NOMO-1 treated with DMSO at 0.1 percent for 48 hours (cell line): Measurements from ENCODE around the gene SPTLC3.

Experiments used
- DNase-seq: peaks from one replicate; lab custom pipeline; 2025; ENCODE audit not compliant: unreplicated experiment; lab: John Stamatoyannopoulos, UW

Gene SPTLC3

DNA sequence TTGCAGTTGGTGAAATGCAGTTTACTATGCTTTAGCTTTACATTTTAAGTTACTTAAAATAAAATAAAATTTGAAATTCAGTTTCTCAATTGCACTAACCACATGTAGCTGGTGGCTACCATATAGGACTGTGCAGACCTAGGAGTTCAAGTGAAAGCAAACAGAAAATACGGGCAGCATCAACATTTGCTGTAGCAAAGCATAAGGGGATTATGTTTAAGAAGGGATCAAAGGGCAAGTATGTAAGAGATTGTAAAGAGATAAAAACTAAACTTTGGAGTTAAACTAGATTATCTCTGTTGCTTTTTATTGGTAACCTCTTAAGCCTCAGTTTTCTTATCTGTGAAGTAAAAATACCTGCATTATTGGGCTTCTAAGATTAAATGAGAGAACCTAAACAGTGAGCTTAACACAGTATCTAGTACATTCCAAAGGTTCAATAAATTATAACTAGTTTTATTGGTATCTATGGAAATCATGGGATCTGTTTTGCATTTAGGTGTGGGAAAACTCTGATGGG is 81.2 kb downstream of the SPTLC3 start:
- DNase-seq: no peak

DNA sequence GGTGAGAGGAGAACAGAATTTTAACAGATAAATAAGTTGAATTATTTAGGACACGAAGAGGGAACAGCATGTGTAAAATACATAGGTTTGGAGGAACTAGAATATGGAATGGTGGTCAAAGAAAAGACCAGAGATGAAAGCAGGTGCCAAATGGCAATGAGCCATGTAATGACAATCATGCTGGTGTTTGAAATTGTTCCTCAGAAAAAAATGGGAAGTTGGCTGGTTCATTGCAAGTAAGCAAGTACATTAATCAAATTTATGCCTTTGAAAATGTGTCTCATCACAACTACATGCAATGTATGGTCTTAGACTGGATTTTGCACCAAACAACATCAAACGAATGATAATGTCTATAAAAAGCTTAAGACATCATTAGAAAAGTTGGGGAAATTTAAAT is 83.3 kb downstream of the SPTLC3 start:
- peak; percentile 3 for DNase-seq

DNA sequence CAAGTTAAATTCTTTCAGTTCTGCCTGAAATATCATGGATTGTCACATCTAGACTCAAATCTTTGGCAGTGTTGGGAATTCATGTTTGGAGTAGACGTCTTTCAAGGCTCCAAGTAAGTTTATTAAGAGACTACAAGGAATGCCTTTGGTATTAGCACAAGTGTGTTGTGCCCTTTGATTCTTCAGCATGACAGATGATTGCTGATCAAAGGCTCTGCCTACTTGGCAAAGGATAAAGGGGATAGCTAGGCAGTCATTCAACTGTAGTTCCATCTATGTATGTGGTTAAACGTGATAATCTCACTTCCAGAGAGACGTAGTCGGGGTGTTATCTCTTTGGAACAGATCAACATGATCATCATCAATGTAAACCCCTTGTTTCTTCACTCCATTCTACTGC is 86.2 kb downstream of the SPTLC3 start:
- no peak for DNase-seq

DNA sequence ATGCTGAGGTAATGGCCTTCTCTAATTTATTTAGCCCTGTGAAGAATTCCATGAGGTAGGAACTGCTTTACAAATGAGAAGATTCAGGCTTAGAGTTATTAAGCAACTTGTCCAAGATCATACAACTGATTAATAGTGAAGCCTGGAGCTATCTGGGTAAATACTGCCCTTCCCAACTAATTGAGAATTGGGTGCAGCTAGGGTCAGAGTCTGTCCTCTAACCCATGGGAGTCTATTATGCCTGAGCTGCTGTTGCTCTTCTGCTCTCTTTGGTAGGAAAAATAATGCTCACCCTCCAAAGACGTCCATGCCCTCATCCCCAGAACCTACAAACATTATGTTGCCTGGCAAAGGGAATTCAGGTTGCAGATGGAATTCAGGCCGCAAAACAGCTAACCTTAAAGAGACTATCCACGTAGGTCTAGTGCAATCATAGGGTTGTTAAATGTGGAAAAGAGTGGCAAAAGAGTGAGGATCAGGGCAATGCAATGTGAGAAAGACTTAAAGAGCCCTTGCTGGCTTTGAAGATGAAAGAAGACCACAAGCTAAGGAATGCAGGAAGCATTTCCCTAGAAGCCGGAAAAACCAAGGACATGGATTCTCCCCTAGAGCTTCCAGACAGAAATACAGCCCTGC is 90.1 kb downstream of the SPTLC3 start:
- no peak for DNase-seq

DNA sequence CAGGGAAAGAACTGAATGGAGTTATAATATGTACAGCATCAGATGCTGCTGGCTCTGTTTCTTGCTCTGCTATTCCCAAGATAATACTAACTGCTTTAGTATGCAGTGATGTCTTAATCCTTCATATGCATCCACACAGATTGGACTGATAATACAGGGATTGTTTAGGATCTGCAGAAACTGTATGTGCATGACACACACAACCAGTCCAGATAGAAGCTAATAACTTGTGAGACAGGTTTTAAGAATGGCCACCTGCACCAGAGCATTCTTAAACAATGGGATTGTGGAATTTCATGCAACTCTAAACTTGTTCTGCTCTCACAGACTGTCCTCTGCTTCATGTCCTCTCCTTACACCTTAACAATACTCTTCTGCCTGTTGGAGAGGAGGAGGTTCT is 90.9 kb downstream of the SPTLC3 start:
- DNase-seq: no peak

DNA sequence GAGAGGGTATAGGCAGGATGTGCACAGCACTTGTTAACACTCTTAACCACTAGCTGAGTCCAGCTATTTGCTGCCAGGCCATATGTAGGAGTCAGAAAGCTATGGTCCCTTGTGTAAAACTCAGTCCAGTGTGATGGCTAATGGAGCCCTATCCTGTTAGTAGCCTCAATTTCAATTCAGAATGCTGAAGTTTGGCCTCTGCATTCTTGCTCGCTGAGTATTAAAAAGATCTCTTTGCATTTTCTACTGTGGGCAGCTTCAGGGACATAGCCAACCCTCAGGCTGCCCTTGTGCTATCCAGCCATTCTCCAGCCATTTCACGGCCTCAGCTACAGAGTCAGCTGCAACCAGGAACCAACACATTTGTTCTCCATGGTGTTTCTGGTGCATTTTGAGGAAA is 92.5 kb downstream of the SPTLC3 start:
- no peak for DNase-seq

DNA sequence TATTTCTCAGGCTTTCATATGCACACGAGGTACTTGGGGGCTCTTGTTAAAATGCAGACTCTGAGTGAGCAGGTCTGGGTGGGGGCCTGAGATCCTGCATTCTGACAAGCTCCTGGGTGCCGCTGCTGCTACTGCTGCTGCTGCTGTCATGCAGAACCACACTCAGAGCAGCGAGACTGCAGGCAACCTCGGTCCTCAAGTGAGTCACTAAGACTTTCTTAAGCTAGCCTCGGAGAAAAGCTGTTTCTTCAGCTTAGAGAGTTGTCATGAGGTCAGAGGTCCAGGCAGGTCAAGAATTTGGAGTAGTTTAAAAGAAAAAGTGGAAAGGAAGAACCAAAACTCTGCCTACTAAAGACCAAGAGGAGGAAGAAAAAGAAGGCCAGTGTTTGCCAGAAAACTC is 92.9 kb downstream of the SPTLC3 start:
- DNase-seq: no peak

DNA sequence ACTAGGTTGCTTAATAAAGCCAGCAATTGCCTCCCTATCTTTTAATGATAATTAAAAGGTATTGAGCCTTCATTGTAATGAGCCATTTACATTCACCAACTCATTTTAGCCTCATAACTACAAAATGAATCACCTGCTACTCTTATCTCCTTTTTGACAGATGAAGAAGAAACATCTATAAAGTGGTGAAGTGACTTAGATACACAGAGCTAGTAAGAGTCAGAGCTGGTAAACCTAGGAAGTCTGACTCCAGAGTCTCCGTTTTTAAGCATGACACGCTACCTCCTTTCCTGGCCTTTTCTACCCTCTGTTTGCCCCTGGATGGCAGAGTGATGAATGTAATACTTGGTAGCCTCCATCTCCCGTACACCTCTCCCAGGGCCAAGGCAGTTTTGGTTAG is 93.5 kb downstream of the SPTLC3 start:
- no peak for DNase-seq

DNA sequence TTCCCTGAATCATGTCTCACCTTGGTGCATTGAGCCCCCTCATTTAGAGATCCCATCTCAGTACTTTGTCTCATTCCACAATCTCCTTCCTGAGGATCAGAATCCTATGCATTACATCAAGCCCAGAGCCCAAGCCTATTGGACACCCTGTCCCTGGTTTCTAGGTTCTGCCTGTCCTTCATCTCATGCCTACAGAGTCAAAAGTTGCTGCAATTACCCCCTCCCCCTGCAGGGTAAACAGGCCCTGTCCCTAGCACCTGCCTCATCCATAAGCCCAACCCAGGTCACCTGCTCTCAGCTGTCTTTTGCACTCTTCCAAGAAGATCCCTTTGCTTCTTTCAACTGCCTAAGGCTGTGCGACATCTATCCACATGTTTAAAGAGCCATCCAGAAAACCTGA is 93.9 kb downstream of the SPTLC3 start:
- DNase-seq: no peak

DNA sequence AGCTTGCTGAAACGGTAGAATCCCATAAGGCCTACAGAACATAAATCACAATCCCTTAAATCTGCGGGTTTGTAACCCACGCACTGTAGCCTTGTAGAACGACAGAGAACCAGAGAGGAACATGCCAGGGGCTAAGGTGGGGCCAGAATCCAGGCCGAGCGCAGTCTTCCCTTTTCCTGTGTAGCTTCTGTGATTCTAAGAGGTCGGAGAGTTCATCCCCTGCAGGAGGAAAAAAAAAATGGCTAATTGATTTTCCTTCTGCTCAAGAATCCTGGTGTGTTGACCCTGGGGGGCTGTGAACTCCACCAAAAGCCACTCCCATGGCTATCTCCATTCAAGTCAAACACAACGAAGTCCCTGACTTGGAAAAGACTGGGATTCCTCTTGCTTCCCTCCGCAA is 96.3 kb downstream of the SPTLC3 start:
- no peak for DNase-seq

DNA sequence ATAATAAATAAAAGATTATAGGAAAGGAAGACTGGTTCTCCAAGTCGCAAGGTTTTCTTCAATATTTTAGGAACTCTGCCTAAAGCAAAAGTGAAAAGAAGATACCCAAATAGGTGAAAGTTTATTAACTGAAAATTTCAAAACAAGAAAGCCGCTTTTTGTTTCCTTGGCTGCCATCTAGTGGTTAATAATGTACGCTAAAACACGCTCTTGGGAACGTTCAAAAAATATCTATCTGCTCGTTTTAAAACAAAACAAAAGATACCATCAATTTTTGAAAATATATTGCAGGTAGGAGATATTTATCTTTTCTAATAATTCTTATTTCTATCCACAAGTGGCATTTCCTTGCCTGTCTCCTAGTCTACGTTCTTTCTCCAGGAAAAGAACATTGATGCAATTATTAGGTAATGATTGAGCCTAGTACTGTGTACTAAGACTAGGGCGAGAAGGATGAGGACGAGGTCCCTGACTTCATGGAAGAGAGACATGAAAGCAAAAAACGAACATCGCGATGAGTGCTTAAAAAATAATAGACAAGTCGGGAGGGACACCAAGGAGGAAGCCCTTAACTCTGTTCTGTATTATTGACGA is 97.2 kb downstream of the SPTLC3 start:
- no peak for DNase-seq

DNA sequence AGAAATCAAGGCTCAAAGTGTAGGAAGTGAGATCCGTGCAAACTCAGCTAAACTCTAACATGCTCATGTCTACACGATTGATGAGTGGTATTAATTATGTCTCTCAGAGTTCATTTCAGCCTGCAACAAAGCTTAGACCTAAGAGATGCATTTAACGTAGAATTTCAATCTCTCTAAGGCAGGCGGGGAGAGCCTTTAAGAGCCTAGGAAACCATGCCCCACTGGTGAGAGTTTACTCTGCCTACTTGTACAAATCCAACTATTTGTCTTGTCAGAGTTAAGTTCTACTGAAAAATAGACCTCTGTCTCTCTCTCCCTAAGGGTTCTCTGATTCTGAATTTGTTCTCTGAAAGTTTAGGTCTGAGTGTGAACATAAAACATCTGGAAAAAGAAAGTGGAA is 100.9 kb downstream of the SPTLC3 start:
- no peak for DNase-seq

DNA sequence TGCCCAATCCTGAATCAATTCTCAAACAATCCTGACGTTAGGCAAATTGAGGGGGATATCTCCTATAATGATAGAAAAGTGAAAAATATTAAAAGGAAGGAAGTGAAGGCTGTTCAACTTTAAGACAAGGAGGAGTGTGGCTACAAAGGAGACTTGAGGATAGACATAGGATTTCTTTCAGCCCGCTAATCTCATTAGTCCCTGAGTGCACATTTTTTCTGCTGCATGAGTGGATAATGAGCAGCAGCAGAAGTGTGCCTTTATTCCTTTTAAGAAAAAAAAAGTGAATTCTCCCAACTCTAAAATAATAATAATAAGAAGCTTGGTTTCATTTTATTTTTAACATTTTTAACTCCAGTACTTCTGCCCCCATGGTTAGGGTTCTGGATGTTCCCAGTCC is 102.0 kb downstream of the SPTLC3 start:
- DNase-seq: no peak

DNA sequence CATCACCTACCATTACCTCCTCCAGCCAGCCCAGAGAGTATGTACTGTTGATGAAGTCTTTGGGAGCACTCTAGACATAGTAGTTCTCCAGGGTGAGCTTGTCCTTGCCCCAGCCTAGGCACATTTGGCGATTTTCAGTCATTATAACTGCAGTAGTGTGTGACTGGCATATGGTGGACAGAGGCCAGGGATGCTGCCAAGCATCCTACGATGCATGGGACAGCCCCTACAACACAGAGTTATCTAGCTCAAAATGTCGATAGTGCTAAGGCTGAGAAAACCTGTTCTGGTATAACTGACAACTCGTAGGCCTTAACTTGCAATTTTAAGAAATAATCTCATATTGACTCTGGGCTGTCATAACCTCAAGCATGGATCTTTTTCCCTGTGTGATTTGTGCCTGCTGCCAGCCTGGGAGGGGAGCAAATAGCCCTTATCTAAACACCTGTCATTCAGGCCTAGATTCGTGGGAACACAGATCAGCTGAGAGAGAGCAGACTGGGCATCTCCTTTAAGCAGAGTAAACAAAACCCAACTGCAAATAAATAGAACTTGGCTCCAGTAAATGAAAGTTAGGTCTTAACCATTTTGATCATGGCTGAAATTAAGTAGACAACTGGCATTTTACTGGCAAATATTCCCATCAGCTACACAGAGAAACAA is 102.6 kb downstream of the SPTLC3 start:
- DNase-seq: no peak

DNA sequence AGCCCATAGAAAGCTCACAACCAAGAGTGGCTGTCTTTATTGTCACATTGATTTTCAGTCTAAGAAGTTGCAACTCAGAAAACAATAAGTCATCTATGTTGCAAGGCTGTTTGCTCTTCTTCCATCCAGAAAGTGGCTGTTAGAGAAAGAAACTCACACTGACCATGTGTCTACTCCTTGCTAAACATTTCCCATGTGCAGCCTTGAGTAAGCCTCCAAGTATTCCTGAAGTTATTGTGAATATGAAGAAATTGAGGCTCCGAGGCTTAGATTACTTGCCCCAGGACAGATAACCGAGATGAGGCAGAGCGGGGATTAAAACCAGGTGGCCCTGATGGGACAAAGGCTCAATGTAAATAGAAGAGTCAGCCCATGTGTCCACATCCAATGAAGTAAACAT is 105.0 kb downstream of the SPTLC3 start:
- no peak for DNase-seq

DNA sequence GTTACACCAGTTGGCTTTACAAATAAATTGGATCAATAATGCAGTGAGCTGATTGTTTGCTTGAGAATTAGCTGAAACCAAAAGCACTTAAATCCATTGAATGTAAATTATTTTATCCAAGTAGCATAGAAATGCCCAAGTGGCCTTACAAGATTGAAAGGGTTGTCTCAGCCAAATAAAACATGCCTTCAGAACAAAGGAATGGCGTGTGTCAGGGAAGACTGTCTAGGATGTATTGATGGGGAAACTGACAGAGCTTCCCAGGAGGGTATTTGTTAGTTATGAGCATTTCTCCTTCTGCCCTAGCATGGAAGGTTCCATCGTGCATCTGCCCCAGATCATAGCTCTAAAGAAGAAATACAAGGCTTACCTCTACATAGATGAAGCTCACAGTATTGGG is 108.4 kb downstream of the SPTLC3 start:
- DNase-seq: no peak

DNA sequence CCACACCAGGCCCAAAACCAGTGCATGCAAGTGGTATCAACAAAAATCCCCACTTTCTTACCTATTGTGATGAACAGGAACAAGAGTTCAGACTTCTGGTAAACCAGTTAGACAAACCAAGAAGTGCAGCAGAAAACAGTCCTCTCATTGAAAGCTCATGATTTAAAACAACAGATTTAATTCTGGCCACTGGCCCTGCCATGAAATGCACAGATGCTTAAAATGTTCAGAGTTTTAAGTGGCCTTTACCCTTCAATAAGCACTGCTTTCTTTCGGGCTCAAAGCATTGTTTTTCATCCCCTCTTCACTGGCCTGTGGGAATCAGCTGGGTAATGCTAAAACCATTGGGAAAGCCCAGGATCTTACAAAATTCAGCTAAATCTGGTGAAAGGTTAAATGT is 109.9 kb downstream of the SPTLC3 start:
- no peak for DNase-seq

DNA sequence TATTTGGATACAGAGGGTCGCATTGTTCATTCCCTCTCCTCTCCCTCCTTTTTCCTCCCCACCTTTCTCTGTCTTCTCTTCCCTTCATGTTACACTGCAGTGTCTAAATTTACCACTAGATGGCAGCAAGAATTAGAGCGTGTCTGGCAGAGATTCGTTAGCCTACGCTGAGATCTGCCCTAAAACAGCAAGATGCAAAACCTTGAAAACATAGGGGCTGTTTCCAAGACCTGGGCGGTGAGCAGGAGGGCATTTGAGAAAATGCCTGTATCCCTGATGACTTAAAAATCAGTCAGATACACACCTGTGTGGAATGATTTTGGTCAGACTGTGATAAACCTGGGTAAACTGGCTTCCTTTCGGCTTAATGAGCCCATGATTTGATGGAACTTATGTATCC is 110.8 kb downstream of the SPTLC3 start:
- peak; percentile 27 for DNase-seq

DNA sequence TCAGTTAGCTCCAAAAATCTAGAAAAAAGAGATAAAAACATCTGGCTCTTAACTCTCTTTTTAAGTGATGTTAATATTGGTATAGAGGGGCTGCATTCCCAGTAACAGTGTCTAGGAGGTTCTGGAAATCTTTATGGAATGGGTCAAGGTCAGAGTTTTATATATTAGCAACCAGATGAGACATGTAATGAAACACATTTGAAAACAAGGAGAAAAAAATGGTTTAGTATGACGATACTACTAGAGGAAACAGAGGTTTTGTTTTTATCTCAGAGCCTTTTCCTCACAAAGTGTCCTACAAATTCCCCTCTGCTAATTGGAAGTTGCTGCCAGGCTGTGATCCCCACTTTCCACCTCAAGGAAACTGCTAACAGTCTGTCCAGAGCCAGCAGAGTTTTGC is 111.7 kb downstream of the SPTLC3 start:
- no peak for DNase-seq

DNA sequence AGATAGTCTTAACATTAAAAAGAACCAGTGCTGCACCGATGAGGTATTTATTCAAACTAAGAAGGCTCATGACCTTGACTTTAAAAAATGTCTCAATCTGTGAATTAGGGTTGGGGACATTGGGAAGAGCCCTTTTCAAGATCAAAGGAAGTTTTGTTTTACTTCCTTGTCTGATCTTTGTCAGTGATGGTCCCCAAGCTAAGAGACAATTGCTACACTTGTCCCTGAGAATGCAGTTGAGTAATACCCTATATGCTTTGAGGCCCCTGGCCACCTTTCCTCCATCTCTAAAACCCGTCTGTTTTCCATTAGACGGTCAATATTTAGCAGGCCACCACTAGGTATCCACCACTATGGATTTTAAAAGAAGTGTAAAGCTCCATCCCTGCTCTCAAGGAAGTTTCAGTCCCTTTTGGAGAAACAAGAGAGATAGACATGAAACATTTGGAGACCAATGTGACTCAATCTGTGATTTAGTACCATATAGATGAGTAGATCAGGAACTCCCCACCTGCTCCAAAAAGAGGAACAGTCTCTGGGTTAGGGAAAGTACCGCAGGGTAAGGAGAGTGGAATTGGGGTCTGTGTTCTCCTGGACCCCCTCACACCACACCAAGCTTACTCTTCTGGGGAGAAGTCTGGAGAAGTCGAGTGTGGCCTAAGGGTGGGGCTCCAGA is 113.2 kb downstream of the SPTLC3 start:
- DNase-seq: no peak

DNA sequence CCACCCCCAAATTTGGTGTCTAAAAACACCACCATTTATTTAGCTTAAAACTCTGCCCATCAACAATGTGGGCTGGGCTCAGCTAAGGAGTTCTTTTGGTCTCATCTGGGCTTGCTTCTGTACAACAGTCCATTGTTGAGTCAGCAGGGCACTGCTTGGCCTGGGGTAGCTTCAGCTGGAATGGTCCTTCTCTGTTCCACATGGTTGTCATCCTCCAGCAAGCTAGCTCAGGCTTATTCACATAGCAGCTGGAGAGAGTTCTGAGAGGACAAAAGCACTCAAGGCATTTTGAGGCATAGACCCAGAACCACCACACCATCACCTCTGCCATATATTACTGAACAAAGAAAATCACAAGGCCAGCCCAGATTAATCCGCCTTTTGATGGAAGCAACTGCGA is 116.7 kb downstream of the SPTLC3 start:
- DNase-seq: no peak

DNA sequence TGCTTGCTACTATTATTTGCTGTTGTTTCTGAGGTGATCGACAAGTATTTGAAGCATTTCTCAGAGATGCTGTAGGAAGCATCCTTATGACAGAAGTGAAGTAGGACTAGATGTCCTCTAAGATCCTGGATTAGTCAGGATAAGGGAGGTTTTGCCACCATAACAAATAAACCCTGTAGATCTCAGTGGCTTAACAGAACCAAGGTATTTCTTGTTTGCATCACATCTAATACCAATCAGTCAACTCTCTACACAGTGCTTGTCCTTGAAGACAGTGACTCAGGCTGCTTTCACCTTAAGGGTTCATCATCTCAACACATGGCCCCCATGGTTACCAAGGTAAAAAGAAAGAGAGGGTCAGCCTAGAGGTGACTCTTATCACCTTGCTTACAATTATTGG is 119.4 kb downstream of the SPTLC3 start:
- no peak for DNase-seq
